H1 (cell line): ENCODE results near the gene PMFBP1. TPM values are rescaled to one million over a fixed set of nuclear protein-coding genes. Genes with fewer than 3 reads are reported as not detected.

Source experiments
- CTCF ChIA-PET: fragments of 300-600 bp; sonication (Branson Sonifier 250); formaldehyde crosslinking; loops from one replicate; lab custom pipeline; 2021; ENCODE audit not compliant: partially characterized antibody; lab: Charles Lee
- POLR2A ChIA-PET: fragments of 300-600 bp; sonication (Branson Sonifier 250); formaldehyde crosslinking; loops from one replicate; lab custom pipeline; 2021; ENCODE audit warnings: inconsistent platforms; ENCODE audit not compliant: partially characterized antibody; lab: Charles Lee
- DNase-seq, 2 experiments: peaks; one replicate each; pipeline versions ENCODE4 v3.0.0 to v3.0.0-alpha.2; 2010 to 2022; ENCODE audit warnings: low spot score in 2 of 2, low read depth in 1 of 2, mixed read lengths in 1 of 2
- FAIRE-seq: peaks from 2 replicates; lab custom pipeline; 2011; peaks lifted over from hg19 to GRCh38; lab: Jason Lieb, UNC
- H2AFZ ChIP-seq: 2 replicates; pipeline ENCODE4 v1.8.1; 2012; ENCODE audit warnings: low read length, inconsistent platforms
- H2AK5ac ChIP-seq: 2 replicates; pipeline ENCODE4 v1.6.1; 2013; ENCODE audit warnings: low read depth, low read length
- H2BK120ac ChIP-seq: replicated peaks from 2 replicates; pipeline ENCODE3; 2013; ENCODE audit warnings: low read depth, low read length, inconsistent platforms
- H2BK12ac ChIP-seq: 2 replicates; pipeline ENCODE4 v1.6.1; 2013; ENCODE audit warnings: low read depth, low read length
- H2BK15ac ChIP-seq: 2 replicates; pipeline ENCODE4 v1.6.1; 2013; ENCODE audit warnings: low read length
- H2BK20ac ChIP-seq: 2 replicates; pipeline ENCODE4 v1.6.1; 2013; ENCODE audit warnings: low read length
- H2BK5ac ChIP-seq: 2 replicates; pipeline ENCODE4 v1.6.1; 2013; ENCODE audit warnings: low read depth, low read length
- H3K14ac ChIP-seq: 2 replicates; pipeline ENCODE4 v1.6.1; 2013; ENCODE audit warnings: inconsistent platforms; ENCODE audit not compliant: insufficient read length
- H3K18ac ChIP-seq: 2 replicates; pipeline ENCODE4 v1.6.1; 2013; ENCODE audit warnings: low read length; ENCODE audit errors: extremely low read depth
- H3K23ac ChIP-seq: 2 replicates; pipeline ENCODE4 v1.6.1; 2013; ENCODE audit warnings: inconsistent platforms; ENCODE audit not compliant: insufficient read length
- H3K23me2 ChIP-seq: 2 replicates; pipeline ENCODE4 v1.6.1; 2013; ENCODE audit warnings: low read depth, low read length
- H3K27ac ChIP-seq: 2 replicates; pipeline ENCODE4 v1.6.1; 2011; ENCODE audit warnings: low read depth, low read length, inconsistent platforms
- H3K27me3 ChIP-seq, 4 experiments: replicated peaks in 1 of 4; 1 replicate in 1 of 4; 2 replicates in 3 of 4; pipeline versions ENCODE4 v1.6.1 to v1.8.1; 2011 to 2013; ENCODE audit warnings: low read length in 3 of 4, mild to moderate bottlenecking in 3 of 4, inconsistent platforms in 2 of 4, mixed read lengths in 2 of 4, moderate library complexity in 1 of 4; ENCODE audit not compliant: control insufficient read depth in 3 of 4, insufficient read depth in 3 of 4; ENCODE audit errors: extremely low read depth in 1 of 4
- H3K36me3 ChIP-seq, 4 experiments: 2 replicates each; pipeline versions ENCODE4 v1.6.1 to v1.8.1; 2011 to 2013; ENCODE audit warnings: mild to moderate bottlenecking in 4 of 4, low read length in 3 of 4, moderate library complexity in 2 of 4, control low read depth in 1 of 4, inconsistent platforms in 1 of 4; ENCODE audit not compliant: insufficient read depth in 4 of 4, control insufficient read depth in 2 of 4
- H3K4ac ChIP-seq: replicated peaks from 2 replicates; pipeline ENCODE3; 2013; ENCODE audit warnings: low read length, low read depth, mixed read lengths, inconsistent platforms; ENCODE audit not compliant: insufficient read length
- H3K4me1 ChIP-seq, 4 experiments: replicated peaks in 1 of 4; 1 replicate in 1 of 4; 2 replicates in 3 of 4; pipeline versions ENCODE4 v1.6.1 to v1.8.1; 2011 to 2013; ENCODE audit warnings: low read length in 3 of 4, inconsistent platforms in 2 of 4, mixed read lengths in 1 of 4; ENCODE audit not compliant: insufficient read depth in 4 of 4, control insufficient read depth in 3 of 4
- H3K4me2 ChIP-seq, 2 experiments: 2 replicates each; pipeline versions ENCODE4 v1.6.1 to v1.8.1; 2011 to 2013; ENCODE audit warnings: low read depth in 2 of 2, low read length in 2 of 2, control low read depth in 1 of 2, inconsistent platforms in 1 of 2, mild to moderate bottlenecking in 1 of 2; ENCODE audit not compliant: insufficient read depth in 1 of 2
- H3K4me3 ChIP-seq, 4 experiments: fragments of 200-600, 300-600 bp in 1 of 4; sonication (generic), shearing (Covaris generic), sonication (Bioruptor Twin) in 1 of 4; 2 replicates each; pipeline versions ENCODE4 v1.5.1 to v1.8.1; 2011 to 2016; ENCODE audit warnings: low read length in 4 of 4, low read depth in 3 of 4, control low read depth in 2 of 4, inconsistent platforms in 2 of 4, mild to moderate bottlenecking in 2 of 4, mixed read lengths in 1 of 4, moderate library complexity in 1 of 4; ENCODE audit not compliant: insufficient read depth in 2 of 4; ENCODE audit errors: extremely low read depth in 1 of 4
- H3K56ac ChIP-seq: replicated peaks from 2 replicates; pipeline ENCODE3; 2013; ENCODE audit warnings: low read depth, mild to moderate bottlenecking, mixed read lengths, low read length, inconsistent platforms; ENCODE audit not compliant: insufficient read length
- H3K79me1 ChIP-seq: 2 replicates; pipeline ENCODE4 v1.6.1; 2013; ENCODE audit warnings: low read depth, low read length, control low read depth
- H3K79me2 ChIP-seq, 2 experiments: 2 replicates each; pipeline versions ENCODE4 v1.6.1 to v1.8.1; 2012 to 2013; ENCODE audit warnings: low read length in 2 of 2, mild to moderate bottlenecking in 2 of 2, inconsistent platforms in 1 of 2; ENCODE audit not compliant: insufficient read depth in 2 of 2, control insufficient read depth in 1 of 2
- H3K9ac ChIP-seq, 4 experiments: replicated peaks in 1 of 4; 1 replicate in 1 of 4; 2 replicates in 3 of 4; pipeline versions ENCODE4 v1.6.1 to v1.8.1; 2011 to 2013; ENCODE audit warnings: low read depth in 3 of 4, low read length in 3 of 4, control low read depth in 2 of 4, mild to moderate bottlenecking in 2 of 4, moderate library complexity in 2 of 4, inconsistent platforms in 1 of 4; ENCODE audit errors: extremely low read depth in 1 of 4
- H3K9me3 ChIP-seq, 2 experiments: 2 replicates each; pipeline versions ENCODE4 v1.6.1 to v1.8.1; 2012 to 2013; ENCODE audit warnings: mild to moderate bottlenecking in 2 of 2, moderate library complexity in 2 of 2, control low read depth in 1 of 2, inconsistent platforms in 1 of 2, low read depth in 1 of 2, low read length in 1 of 2, mixed read lengths in 1 of 2; ENCODE audit not compliant: insufficient read depth in 2 of 2
- H4K20me1 ChIP-seq, 2 experiments: replicated peaks in 1 of 2; 2 replicates each; pipeline versions ENCODE3 to v1.8.1; 2011 to 2013; ENCODE audit warnings: inconsistent platforms in 2 of 2, low read length in 2 of 2, mild to moderate bottlenecking in 1 of 2; ENCODE audit not compliant: insufficient read depth in 2 of 2, control insufficient read depth in 1 of 2
- H4K5ac ChIP-seq: 2 replicates; pipeline ENCODE4 v1.6.1; 2013; ENCODE audit warnings: low read length, low read depth, mixed read lengths, inconsistent platforms; ENCODE audit not compliant: insufficient read length
- H4K8ac ChIP-seq: 2 replicates; pipeline ENCODE4 v1.8.0; 2013; ENCODE audit warnings: mild to moderate bottlenecking, moderate library complexity, low read length, inconsistent platforms; ENCODE audit not compliant: insufficient read depth; ENCODE audit errors: extremely low read depth
- H4K91ac ChIP-seq: replicated peaks from 2 replicates; pipeline ENCODE3; 2013; ENCODE audit warnings: low read length, mixed read lengths, inconsistent platforms; ENCODE audit not compliant: insufficient read length
- MAFK ChIP-seq: IDR thresholded peaks from 2 replicates; pipeline ENCODE4 v1.6.1; 2012; ENCODE audit warnings: low read depth, mild to moderate bottlenecking, improper control_type of control experiment, low read length
- SP1 ChIP-seq: IDR thresholded peaks from 2 replicates; pipeline ENCODE4 v1.6.1; 2011; ENCODE audit warnings: low read depth, low read length
- WGBS, 2 experiments: shearing (Covaris generic) in 1 of 2; methylation state at CpG; one replicate each; pipeline versions ENCODE4 v1.1.6 to v1.1.7; 2013 to 2015; ENCODE audit warnings: low lambda C conversion rate in 2 of 2, mixed read lengths in 2 of 2, inconsistent platforms in 1 of 2, low coverage in 1 of 2, missing lambda C conversion rate in 1 of 2; ENCODE audit not compliant: insufficient replicate concordance in 2 of 2, insufficient coverage in 1 of 2, insufficient read length in 1 of 2; ENCODE audit errors: extremely low coverage in 1 of 2, missing lambda C conversion rate in 1 of 2; 5-methylcytosine and 5-hydroxymethylcytosine counted together
- polyA plus RNA-seq, 7 experiments: library from polyadenylated mRNA; depleted of rRNA in 3 of 7; stranded (reverse) in 5 of 7; unstranded in 2 of 7; fragments of >200 nt in 5 of 7; fragments of 200-250 nt in 2 of 7; gene quantifications; 1 replicate in 5 of 7; 2 replicates in 1 of 7; 4 replicates in 1 of 7; pipeline versions ENCODE4 v1.2.1 to v1.2.3, GENCODE V29; 2011 to 2013; ENCODE audit warnings: missing spikeins in 2 of 7, mixed read lengths in 2 of 7
- total RNA-seq: library from RNA; stranded (reverse); fragmentation: NEBNext Ultra II Directional; extraction: Animal tissue kit (Norgen Biotek cat#: 25700); gene quantifications from 2 replicates; pipeline ENCODE4 v1.2.1, GENCODE V29; 2021

PMFBP1 gene
- total and polyA plus RNA-seq, 2 of the 8 experiments (the other 6 are each of a cell fraction or from before 2014, with no cell fraction given), result 0.32 to 1.6 TPM

DNA sequence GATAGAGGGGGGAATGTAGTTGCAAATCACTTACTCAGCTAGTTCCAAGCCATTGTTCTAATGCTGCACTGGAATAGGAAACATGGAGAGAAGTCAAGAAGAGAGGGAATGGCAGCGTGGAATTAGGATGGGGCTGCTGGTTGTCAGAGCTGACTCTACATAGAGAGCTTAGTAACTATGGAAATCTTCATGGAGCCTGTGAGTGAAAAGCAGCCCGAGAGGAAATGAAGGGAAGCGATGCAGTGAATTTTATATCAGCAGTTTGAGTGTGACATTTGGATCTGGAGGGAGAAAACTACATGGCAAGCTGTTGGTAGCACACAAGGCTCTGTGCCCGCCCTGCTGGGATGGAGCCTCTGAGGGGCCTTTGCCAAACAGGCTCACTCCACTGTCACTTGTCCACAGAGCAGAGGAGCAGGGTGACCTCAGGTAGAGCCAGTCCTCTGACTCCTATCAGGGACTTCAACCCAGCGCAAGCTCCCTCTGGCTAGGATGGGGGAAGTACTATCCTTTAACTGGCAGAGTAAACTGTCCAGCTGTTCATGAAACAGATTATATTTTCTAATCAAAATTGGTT, 27.9 kb upstream of the PMFBP1 start:
- H2AFZ ChIP-seq, result no peak overlapping the region
- H4K20me1 ChIP-seq, result no peaks in the 10 kb centered on the region
- no peak overlapping the region for H3K4me2 ChIP-seq
- H3K4me1 ChIP-seq, result peaks cover 0 to 4% (median under 1%) of the 10 kb centered on the region in 4 experiments; a peak in 2 of 7 replicates
- H3K4ac ChIP-seq, result no peak overlapping the region
- TF ChIP-seq SP1, result no peak
- peak; percentile 50 for TF ChIP-seq MAFK
- H4K91ac ChIP-seq, result no peak overlapping the region
- H2BK5ac ChIP-seq, result no peak overlapping the region
- no peak overlapping the region for H2BK120ac ChIP-seq
- H3K9me3 ChIP-seq, result no peaks in the 10 kb centered on the region
- H2BK20ac ChIP-seq, result no peak overlapping the region
- H3K36me3 ChIP-seq, result no peaks in the 10 kb centered on the region
- no peak overlapping the region for H3K14ac ChIP-seq
- no peak overlapping the region for H3K27ac ChIP-seq
- no peak overlapping the region for H4K5ac ChIP-seq
- no peak overlapping the region; the same call in 1 of the 2 replicates for H4K8ac ChIP-seq
- no peak overlapping the region for H3K9ac ChIP-seq
- H3K79me1 ChIP-seq, result no peaks in the 10 kb centered on the region
- no peak overlapping the region for H3K56ac ChIP-seq
- no peak overlapping the region for H3K18ac ChIP-seq
- no peak overlapping the region for H3K4me3 ChIP-seq
- no peaks in the 10 kb centered on the region for H3K79me2 ChIP-seq
- ChIA-PET POLR2A (interaction anchor here (0.7 kb wide), 1 partner anchor 52 kb away, joined by 3 read pairs; no protein-coding TSS in a partner anchor), CTCF (interaction anchor here (0.7 to 1.0 kb wide), 4 partner anchors 22 to 1716 kb away, joined by 3 read pairs; no protein-coding TSS in a partner anchor)
- no peaks in the 10 kb centered on the region for H3K27me3 ChIP-seq
- 86% methylated on average over 5 of the region's 5 CpGs; no CpG with 5 or more reads in 1 of the 2 experiments for WGBS, 2 experiments
- no peak overlapping the region for H2AK5ac ChIP-seq
- H2BK15ac ChIP-seq, result no peak overlapping the region
- H3K23me2 ChIP-seq, result no peaks in the 10 kb centered on the region
- no peak overlapping the region for H3K23ac ChIP-seq
- no peak overlapping the region for H2BK12ac ChIP-seq
- FAIRE-seq, result no peak
- DNase-seq, result no peak
